Ovary (tissue), 3 donors: ENCODE results near the gene RBBP8.

Source experiments
- CTCF ChIP-seq, 3 donors: fragments of 450-650 bp in 2 of 3; fragments of 200-600 bp in 1 of 3; IDR thresholded peaks; one replicate each; pipeline versions ENCODE4 v1.5.1 to v1.8.0; 2016 to 2022; ENCODE audit warnings: antibody characterized with exemption in 3 of 3, mild to moderate bottlenecking in 1 of 3
- POLR2A ChIP-seq: fragments of 450-650 bp; IDR thresholded peaks from one replicate; pipeline ENCODE4 v1.6.1; 2017; ENCODE audit warnings: antibody characterized with exemption, mild to moderate bottlenecking, moderate library complexity
- donor health status: DM: no; HTN: no; CAD: no.

- TF ChIP-seq CTCF (IDR thresholded peaks at IDR 0.05) (no peak), POLR2A (no peak)
Observed at GRCh38 chr18:22980394-22980793, 47.3 kb downstream of the RBBP8 start.
